Vagina (tissue), 2 donors: Measurements from ENCODE around the gene CAST.

ENCODE experiments used
- POLR2A ChIP-seq, 2 donors: fragments of 450-650 bp; IDR thresholded peaks; one replicate each; pipeline ENCODE4 v1.6.1; 2017; ENCODE audit warnings: antibody characterized with exemption in 2 of 2, mild to moderate bottlenecking in 2 of 2, moderate library complexity in 2 of 2
- POLR2AphosphoS5 ChIP-seq, 2 donors: sonication (generic); formaldehyde crosslinking; IDR thresholded peaks; one replicate each; pipeline ENCODE4 v1.9.0; 2017; ENCODE audit warnings: antibody characterized with exemption in 2 of 2, mild to moderate bottlenecking in 2 of 2, low read depth in 1 of 2; ENCODE audit not compliant: insufficient read depth in 1 of 2
- TF ChIP-seq, protein P1 (sequence below), 3 experiments: fragments of 450-650 bp in 2 of 3; fragments of 200-600 bp in 1 of 3; sonication (generic) in 1 of 3; IDR thresholded peaks; one replicate each; pipeline ENCODE4 v1.5.1; 2017 to 2019; ENCODE audit warnings: antibody characterized with exemption in 3 of 3, mild to moderate bottlenecking in 2 of 3, moderate library complexity in 2 of 3

DNA sequence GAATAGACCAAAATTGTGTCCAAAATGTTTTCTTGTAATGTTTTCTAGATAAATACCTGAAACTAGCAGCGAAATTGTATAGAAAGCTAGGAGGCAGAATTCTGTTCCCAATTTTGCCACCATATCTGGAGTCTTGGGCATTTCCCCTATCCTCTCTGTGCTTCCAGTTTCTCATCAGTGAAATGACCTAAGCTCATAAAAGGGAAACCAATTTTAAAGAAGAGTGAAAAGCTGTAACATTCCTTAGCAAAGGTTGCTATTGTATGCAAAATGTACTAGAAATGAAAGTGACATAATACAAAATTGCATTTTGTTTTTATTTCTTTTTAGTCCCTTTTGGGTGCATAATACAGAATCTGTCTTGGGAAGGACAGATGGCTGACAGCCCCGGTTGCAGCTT is 36.8 kb upstream of the CAST start:
- TF ChIP-seq, protein P1, sequence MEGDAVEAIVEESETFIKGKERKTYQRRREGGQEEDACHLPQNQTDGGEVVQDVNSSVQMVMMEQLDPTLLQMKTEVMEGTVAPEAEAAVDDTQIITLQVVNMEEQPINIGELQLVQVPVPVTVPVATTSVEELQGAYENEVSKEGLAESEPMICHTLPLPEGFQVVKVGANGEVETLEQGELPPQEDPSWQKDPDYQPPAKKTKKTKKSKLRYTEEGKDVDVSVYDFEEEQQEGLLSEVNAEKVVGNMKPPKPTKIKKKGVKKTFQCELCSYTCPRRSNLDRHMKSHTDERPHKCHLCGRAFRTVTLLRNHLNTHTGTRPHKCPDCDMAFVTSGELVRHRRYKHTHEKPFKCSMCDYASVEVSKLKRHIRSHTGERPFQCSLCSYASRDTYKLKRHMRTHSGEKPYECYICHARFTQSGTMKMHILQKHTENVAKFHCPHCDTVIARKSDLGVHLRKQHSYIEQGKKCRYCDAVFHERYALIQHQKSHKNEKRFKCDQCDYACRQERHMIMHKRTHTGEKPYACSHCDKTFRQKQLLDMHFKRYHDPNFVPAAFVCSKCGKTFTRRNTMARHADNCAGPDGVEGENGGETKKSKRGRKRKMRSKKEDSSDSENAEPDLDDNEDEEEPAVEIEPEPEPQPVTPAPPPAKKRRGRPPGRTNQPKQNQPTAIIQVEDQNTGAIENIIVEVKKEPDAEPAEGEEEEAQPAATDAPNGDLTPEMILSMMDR (IDR thresholded peaks at IDR 0.05), result no peak
- TF ChIP-seq POLR2AphosphoS5 (IDR thresholded peaks at IDR 0.05; ENCODE audit: insufficient read depth in 1 of 2, low read depth in 1 of 2), result no peak
- TF ChIP-seq POLR2A (IDR thresholded peaks at IDR 0.05), result no peak
